SU-DHL-6 (cell line): Measurements from ENCODE around the gene PTPRN2.

Source experiments
- EZH2phosphoT487 ChIP-seq: fragments of 200-600 bp; sonication (generic), shearing (Covaris generic); conservative IDR thresholded peaks from 2 replicates; pipeline ENCODE4 v1.6.1; 2018; ENCODE audit warnings: mild to moderate bottlenecking, antibody characterized with exemption, low read length, moderate library complexity, mixed read lengths
- TF ChIP-seq, protein P1 (sequence below): fragments of 200-600 bp; sonication (generic); IDR thresholded peaks from one replicate; pipeline ENCODE4 v1.5.1; 2017; ENCODE audit warnings: antibody characterized with exemption, mild to moderate bottlenecking, low read length, moderate library complexity; ENCODE audit not compliant: insufficient read depth, poor library complexity, severe bottlenecking

GRCh38 chr7:158266426-158266816, 321.2 kb downstream of the PTPRN2 start:
- TF ChIP-seq, protein P1, sequence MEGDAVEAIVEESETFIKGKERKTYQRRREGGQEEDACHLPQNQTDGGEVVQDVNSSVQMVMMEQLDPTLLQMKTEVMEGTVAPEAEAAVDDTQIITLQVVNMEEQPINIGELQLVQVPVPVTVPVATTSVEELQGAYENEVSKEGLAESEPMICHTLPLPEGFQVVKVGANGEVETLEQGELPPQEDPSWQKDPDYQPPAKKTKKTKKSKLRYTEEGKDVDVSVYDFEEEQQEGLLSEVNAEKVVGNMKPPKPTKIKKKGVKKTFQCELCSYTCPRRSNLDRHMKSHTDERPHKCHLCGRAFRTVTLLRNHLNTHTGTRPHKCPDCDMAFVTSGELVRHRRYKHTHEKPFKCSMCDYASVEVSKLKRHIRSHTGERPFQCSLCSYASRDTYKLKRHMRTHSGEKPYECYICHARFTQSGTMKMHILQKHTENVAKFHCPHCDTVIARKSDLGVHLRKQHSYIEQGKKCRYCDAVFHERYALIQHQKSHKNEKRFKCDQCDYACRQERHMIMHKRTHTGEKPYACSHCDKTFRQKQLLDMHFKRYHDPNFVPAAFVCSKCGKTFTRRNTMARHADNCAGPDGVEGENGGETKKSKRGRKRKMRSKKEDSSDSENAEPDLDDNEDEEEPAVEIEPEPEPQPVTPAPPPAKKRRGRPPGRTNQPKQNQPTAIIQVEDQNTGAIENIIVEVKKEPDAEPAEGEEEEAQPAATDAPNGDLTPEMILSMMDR = no peak
- TF ChIP-seq EZH2phosphoT487 = no peak
